Subcutaneous adipose tissue (tissue), 4 donors: ENCODE measurements around the gene ELMO2. TPM values are rescaled to one million over a fixed set of nuclear protein-coding genes. Genes with fewer than 3 reads are reported as not detected.

Source experiments
- total RNA-seq, 4 donors: library from RNA; depleted of rRNA; stranded (reverse); fragments of >200 nt; gene quantifications; one replicate each; pipeline ENCODE4 v1.1.0, GENCODE V29; 2016
- TF ChIP-seq, protein P1 (sequence below): fragments of 450-650 bp; IDR thresholded peaks from one replicate; pipeline ENCODE4 v1.5.1; 2016; ENCODE audit warnings: low read depth, mild to moderate bottlenecking, control low read depth, antibody characterized with exemption, moderate library complexity

The ELMO2 gene
- total RNA-seq, 4 donors from 2014 or later: 37.3 to 54.7 (median 44.0) TPM

DNA sequence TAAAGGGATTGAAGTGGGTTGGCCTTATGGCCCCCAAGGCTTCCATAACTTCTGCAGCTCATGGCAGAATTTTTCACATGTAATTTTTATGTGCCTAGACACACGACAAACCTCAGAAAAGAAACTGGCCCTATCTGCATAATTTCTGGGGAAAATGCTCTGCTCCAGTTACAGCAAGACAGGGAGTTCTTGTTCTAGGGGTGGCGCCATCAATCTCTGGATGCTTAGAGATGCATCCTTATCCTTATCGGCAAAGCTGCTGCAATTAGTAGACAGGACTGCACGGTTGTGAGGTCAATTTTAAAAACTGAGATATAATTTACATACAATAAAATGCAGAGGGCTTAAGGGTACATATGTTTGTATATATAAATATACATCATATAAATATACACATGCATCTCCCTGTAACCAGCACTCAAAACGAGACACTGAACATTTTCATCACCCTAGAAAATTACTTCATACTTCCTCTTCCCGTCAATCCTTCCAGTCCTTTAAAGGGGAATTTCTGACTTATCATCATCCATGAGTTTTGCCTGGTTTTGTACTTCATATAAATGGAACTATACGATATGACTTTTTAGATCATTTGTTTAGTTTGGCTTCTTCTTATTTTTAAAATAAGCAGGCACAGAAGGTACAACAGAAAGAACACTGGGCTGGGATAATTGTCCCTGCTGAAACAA lies 10.2 kb downstream of the ELMO2 start:
- TF ChIP-seq, protein P1, sequence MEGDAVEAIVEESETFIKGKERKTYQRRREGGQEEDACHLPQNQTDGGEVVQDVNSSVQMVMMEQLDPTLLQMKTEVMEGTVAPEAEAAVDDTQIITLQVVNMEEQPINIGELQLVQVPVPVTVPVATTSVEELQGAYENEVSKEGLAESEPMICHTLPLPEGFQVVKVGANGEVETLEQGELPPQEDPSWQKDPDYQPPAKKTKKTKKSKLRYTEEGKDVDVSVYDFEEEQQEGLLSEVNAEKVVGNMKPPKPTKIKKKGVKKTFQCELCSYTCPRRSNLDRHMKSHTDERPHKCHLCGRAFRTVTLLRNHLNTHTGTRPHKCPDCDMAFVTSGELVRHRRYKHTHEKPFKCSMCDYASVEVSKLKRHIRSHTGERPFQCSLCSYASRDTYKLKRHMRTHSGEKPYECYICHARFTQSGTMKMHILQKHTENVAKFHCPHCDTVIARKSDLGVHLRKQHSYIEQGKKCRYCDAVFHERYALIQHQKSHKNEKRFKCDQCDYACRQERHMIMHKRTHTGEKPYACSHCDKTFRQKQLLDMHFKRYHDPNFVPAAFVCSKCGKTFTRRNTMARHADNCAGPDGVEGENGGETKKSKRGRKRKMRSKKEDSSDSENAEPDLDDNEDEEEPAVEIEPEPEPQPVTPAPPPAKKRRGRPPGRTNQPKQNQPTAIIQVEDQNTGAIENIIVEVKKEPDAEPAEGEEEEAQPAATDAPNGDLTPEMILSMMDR: no peak

DNA sequence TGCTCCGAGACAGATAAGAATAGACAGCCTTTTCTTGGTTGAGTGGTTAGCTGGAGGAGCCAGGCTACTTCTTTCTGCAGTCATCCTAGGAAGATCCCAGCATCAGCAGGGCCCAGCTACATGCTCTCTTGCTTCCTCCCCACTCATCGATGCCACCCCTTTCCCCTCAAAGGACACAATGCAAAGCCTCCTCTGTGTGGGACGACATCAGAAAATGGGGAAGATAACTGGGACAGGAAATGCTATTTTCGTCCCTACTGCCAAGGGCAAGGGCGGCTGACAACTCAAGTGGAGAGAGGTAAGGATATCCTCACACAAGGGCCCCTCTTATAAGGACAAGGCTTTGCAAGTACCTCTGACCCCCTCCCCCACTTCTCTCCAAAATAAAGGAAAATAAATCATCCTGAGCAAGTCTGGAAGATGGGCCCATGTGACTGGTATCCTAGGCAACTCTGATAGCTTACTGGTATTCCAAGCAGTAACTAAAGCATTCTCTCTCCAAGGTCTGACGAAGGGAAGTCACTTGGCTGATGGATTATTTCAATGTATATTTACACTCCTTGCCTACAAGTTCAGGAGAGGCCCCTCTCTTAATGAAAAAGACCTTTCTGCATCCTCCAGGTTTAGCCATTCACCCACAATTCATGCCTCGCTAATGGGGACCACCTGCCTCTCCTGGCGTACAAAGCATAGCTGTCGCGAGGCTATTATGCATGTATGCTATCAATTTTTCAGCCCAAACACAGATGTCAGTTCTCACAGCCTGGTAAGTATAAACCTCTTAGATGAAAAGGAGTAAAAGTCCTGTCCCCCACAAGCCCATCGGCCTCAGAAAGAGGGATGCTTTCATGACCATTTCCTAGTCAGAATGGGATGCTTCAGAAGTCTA lies 11.3 kb downstream of the ELMO2 start:
- TF ChIP-seq, protein P1: no peak

DNA sequence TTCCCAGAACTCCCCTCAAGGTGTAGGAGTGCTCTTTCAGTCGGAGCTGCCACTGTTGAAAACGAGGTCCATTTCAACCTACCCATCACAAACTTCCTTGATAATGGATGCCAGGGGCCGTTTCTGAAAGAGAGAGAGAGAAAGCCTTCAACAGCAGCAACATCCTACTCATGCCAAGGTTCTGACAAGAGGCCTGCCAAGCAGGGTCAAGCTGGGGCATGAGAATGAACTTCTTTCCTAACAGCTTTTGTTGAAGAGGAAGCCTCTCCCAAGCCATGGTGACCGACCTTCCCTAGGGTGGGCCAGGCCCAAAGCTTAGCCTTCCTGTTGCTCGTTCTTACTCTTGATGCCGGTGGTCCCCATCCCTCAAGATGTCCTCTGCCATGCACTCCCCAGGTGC lies 12.4 kb downstream of the ELMO2 start:
- TF ChIP-seq, protein P1: no peak

DNA sequence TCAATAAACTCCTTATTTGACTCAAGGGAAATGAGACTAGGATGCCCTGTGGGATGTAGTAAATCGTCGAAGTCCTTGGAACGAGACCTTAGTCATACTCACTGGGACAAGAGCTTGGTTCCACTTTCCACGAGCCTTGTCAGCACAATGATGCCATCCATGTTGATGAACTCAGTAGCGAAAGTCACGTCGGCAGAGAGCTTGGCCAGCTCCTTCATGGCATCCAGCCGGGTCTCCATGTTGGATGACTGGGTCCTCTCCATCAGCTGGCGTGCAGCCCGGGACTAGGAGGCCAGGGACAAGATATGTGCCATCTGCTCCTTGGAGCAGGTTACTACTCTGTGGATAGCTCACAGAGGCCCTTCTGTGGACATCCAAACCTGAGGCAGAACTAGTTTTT lies 17.5 kb downstream of the ELMO2 start:
- TF ChIP-seq, protein P1: no peak

DNA sequence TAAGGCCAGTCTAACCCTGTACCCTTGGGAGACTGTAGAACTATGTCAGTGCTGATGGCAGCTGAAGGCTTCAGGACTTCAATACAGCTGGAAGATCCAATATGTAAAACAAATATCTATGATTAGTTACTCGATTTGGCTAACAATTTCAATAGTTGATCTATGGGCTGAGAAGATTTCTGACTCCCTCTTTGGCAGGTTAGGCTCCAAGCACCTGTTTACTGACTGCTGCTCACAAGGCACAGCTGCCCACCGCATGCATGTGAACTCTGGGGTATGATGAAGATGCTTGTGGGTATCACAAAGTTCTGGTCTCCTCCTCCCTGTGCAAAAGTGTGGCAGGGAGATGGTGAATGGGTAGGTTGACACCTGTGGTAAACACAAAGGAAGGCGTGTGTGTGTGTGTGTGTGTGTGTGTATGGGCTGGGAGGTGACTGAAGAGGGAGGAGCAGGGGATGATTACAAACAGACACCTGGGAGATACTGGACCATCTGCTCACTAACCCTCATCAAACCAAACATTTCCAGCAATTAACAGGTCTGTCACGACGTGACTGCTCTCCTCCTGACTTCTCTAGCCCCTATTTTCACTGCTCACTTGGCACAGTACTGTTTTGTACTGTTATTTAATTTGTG lies 18.1 kb downstream of the ELMO2 start:
- TF ChIP-seq, protein P1: no peak

DNA sequence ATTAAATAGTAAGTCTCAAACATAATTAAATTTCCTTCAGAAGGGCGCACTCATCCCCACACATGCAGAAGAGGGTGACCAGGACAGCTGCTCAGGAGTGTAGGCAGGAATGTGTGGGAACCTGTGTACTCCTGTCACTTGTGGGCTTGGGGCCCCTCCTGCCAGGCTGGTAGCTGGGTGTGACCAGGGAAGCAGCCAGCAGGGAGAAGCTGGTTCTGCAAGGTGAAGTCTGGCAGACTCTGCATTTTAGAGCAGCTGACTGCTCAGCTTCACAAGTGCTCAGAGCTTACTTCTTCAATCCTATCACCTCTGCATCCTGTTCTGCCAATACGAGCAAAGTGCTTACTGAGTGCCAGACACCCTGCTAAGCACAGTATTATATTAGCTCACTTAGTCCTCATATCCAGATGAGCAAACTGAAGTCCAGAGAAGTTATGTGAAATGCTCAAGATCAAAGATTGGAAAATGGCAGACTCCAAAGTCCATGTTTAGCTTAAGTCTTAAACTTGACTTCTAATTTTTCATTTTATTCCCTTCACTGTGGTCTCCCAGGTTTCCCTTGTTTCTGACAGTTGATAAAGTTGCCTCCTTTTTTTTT lies 27.9 kb downstream of the ELMO2 start:
- TF ChIP-seq, protein P1: no peak
